ENCODE measurements around the gene RGMA. TPM values are rescaled to one million over a fixed set of nuclear protein-coding genes. Genes with fewer than 3 reads are reported as not detected.

The RGMA gene, protein sequence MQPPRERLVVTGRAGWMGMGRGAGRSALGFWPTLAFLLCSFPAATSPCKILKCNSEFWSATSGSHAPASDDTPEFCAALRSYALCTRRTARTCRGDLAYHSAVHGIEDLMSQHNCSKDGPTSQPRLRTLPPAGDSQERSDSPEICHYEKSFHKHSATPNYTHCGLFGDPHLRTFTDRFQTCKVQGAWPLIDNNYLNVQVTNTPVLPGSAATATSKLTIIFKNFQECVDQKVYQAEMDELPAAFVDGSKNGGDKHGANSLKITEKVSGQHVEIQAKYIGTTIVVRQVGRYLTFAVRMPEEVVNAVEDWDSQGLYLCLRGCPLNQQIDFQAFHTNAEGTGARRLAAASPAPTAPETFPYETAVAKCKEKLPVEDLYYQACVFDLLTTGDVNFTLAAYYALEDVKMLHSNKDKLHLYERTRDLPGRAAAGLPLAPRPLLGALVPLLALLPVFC
- under 1 TPM; 0.11 to 0.14 TPM for total RNA-seq

DNA sequence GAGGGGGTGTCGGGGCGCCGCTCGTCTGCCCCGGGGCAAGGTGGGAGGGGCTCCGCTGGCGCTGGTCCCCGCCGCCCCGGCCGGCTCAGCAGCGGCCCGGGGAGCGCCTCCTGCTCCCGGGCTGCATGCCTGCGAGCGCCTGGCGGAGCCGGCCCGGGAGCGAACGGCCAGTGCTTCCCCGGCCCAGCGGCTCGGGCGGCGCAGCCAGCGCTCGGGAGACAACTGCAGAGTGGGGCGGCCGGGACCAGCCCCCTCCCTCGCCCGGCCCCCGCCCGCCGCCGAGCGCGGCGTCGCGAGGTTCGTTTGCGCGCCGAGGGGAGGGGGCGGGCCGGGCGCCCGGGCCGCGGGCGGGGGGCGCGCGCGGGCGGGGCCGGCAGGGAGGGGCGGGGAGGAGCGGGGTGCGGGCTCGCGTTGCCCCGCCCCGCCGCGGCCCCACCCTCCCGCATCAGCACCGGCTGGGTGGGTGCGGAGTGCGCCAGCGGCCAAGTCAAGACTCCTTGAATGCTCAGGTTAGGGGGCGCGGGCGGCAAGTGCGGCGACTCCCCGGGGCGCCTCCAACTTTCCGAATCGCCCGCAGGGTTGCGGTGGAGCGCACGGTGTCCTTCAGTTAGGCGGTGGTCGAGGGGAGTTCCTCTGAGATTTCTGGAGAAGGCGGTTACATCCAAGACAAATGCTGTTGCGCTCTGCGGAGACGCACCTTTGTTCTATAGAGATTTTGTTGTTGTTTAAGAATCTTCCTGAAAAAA lies at the start of gene RGMA:
TSS of gene RGMA (minus strand) at position 231 of the 746 bp plus-strand sequence. CDS start 279 bp downstream, outside the sequence.
- Mint-ChIP-seq H3K9me3 (ENCODE audit: low read depth) (no peaks in the 10 kb centered on the region), H3K4me3 (peak within 1 kb of the TSS; percentile 64), H3K4me1 (peaks cover 13% of the 10 kb centered on the region), H3K36me3 (ENCODE audit: low read depth) (no peaks in the 10 kb centered on the region), H3K27ac (no peak within 1 kb of the TSS), H3K27me3 (peaks cover 48% of the 10 kb centered on the region)
- POLR2A ChIA-PET: no interaction called here
- ATAC-seq: peak; percentile 25
- peak; percentile 26 for DNase-seq
- CTCF ChIA-PET: interaction anchor here (0.7 to 2.5 kb wide), 8 partner anchors 13 to 1031 kb away, joined by 3 to 21 read pairs (median 6); no protein-coding TSS in a partner anchor
- intact Hi-C loops (cut with DNase I, micrococcal nuclease): loop anchor here in 1 of 2 experiments (1.0 to 10.0 kb wide), 4 partner anchors 148 to 1031 kb away; no protein-coding TSS in a partner anchor

DNA sequence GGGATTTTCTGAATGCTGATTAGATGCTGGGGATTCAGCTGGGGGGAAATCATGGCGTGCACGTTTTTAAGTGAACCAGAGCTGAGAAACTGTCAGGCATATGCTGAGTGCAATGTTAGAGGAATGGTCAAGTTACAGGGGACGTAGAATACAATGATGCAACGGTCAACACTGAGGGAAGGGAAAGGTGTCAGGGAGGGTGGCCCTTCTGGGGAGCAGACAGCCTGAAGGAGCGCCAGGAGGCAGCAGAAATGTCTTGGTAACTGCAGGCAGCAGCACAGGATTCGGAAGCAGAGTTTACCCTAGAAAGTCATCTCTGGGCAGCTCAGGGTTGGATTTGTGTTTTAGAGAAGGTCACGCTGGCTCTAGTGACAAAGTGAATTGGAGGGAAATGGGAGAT lies 47.6 kb upstream of the RGMA start:
- no peaks in the 10 kb centered on the region for H3K27me3 Mint-ChIP-seq
- no peaks in the 10 kb centered on the region for H3K36me3 Mint-ChIP-seq (ENCODE audit: low read depth)
- H3K4me1 Mint-ChIP-seq: peaks cover 4% of the 10 kb centered on the region
- H3K9me3 Mint-ChIP-seq (ENCODE audit: low read depth): no peaks in the 10 kb centered on the region
- no peak for DNase-seq
- no peak overlapping the region for H3K27ac Mint-ChIP-seq
- no peak overlapping the region for H3K4me3 Mint-ChIP-seq
- POLR2A ChIA-PET: interaction anchor here (0.7 kb wide), 1 partner anchor 20 kb away, joined by 3 read pairs; no protein-coding TSS in a partner anchor
- CTCF ChIA-PET: interaction anchor here (0.5 kb wide), 1 partner anchor 63 kb away, joined by 3 read pairs; no protein-coding TSS in a partner anchor
- no peak for ATAC-seq
- intact Hi-C loops (cut with DNase I, micrococcal nuclease): no loop called here

DNA sequence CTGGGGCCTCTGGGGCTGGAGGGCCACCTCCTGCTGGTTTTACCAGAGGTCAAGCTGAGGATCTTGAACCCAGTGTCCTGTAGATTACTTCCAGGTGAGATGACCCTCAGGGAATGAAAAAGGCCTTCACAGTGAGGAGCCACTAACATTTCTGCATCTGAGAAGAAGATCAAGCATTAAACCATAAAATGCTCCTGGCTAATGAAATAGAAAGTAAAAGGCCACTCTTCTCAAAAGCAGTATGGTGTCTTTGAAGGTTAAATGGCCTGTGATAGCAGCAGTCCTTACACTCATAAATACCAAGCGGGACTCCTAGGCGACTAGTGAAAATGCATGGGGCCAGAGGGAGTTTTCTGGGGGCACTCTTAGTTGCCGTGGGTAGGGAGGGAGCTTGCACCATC lies 47.0 kb upstream of the RGMA start:
- ATAC-seq: no peak
- POLR2A ChIA-PET: no interaction called here
- Mint-ChIP-seq H3K9me3 (ENCODE audit: low read depth) (no peaks in the 10 kb centered on the region), H3K27me3 (no peaks in the 10 kb centered on the region), H3K27ac (no peak overlapping the region), H3K4me3 (no peak overlapping the region), H3K4me1 (no peaks in the 10 kb centered on the region), H3K36me3 (ENCODE audit: low read depth) (no peaks in the 10 kb centered on the region)
- no peak for DNase-seq
- CTCF ChIA-PET: interaction anchor here (0.6 kb wide), 1 partner anchor 24 kb away, joined by 3 read pairs; no protein-coding TSS in a partner anchor
- intact Hi-C loops (cut with DNase I, micrococcal nuclease): no loop called here

DNA sequence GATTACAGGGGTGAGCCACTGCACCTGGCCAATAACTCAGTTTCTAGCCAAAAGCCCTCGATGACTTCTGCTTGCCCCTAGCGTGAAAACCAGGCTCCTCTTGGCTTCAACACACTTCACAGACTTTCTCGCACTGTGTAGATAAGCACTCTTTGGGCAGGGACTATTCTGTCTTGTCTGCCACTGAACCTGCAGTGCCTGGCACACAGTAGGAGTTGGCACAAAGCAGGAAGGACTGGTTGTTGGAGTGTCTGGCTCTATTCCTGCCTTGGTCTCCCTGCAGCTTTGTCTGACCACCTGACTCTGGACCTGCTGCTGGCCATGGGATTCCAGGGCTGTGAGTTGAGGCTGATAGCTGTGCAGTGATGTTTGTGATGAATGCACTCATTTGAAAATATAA lies 46.4 kb upstream of the RGMA start:
- ATAC-seq: no peak
- no peak overlapping the region for H3K27ac Mint-ChIP-seq

DNA sequence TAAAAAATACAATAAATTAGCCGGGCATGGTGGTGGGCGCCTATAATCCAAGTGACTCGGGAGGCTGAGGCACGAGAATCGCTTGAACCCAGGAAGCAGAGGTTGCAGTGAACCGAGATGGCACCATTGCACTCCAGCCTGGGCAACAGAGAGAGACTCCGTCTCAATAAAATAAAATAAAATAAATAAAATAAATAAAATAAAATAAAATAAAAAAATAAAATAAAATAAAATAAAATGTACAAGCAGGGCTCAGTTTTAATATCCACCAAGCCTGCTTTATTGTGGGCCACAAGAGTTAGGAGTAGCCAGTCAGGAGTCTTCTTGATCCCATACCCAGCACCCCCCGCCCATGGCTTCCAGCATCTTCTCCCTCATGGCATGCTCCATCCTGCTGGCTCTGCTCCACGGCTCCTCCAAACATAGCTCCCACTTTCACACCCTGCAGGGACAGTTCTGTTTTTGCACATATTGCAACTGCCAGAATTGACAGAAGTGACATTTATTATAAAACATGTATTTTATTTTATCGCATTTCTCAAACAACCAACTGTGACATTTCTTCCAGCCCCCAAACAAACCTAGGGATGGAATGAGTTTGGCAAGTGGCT lies 42.6 kb upstream of the RGMA start:
- no peaks in the 10 kb centered on the region for H3K9me3 Mint-ChIP-seq (ENCODE audit: low read depth)
- ChIA-PET CTCF (interaction anchor here (0.6 kb wide), 1 partner anchor 125 kb away, joined by 3 read pairs; no protein-coding TSS in a partner anchor), POLR2A (no interaction called here)
- intact Hi-C loops (cut with DNase I, micrococcal nuclease): no loop called here
- no peaks in the 10 kb centered on the region for H3K36me3 Mint-ChIP-seq (ENCODE audit: low read depth)
- H3K27me3 Mint-ChIP-seq: no peaks in the 10 kb centered on the region
- DNase-seq (no peak), ATAC-seq (no peak)
- no peaks in the 10 kb centered on the region for H3K4me1 Mint-ChIP-seq
- no peak overlapping the region for H3K27ac Mint-ChIP-seq
- no peak overlapping the region for H3K4me3 Mint-ChIP-seq

More for the DNA sequence above, 46.4 kb upstream of the RGMA start:
- Mint-ChIP-seq H3K4me1 (no peaks in the 10 kb centered on the region), H3K36me3 (ENCODE audit: low read depth) (no peaks in the 10 kb centered on the region), H3K27me3 (no peaks in the 10 kb centered on the region), H3K9me3 (ENCODE audit: low read depth) (no peaks in the 10 kb centered on the region), H3K4me3 (no peak overlapping the region)
- DNase-seq: no peak
- CTCF ChIA-PET: interaction anchor here (0.6 kb wide), 1 partner anchor 23 kb away, joined by 3 read pairs; no protein-coding TSS in a partner anchor
- intact Hi-C loops (cut with DNase I, micrococcal nuclease): no loop called here
- POLR2A ChIA-PET: no interaction called here

DNA sequence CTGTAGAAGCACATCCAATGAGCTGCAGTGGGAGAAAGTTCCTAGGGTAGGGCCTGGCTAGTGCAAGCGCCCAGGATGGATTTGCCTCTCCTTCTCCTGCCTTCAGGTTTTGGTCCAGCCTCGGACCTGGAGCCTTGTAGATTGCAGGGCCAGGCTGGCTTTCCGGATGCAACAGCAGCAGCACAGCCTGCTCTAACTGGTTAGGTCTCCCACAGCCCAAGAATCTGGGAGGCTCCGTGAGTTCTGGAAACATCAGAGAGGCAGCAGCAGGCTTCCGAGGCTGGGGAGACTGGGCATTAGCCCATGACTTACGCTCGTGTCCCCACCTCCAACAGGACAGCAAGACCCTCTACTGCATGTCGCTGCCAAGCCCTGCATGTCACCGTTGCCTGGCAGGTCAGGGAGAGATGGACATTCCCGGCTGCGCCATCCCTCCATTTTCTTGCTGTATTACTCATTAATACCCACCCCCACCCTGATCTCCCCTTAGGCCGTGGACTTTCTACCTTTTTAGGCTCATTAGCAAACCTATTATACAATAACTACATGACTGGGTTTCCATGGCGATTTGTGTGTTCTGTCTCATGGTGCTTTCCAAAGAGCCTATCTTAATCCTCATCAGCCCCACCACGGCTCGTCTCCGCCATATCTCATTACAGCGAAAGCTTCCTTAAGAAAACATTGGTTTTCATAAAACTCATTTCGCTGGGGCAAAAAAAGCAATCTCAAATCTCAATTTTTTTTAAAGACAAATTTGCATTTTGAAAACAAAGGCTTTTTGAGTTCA lies 40.9 kb upstream of the RGMA start:
- H3K4me3 Mint-ChIP-seq: no peak overlapping the region
- DNase-seq: no peak
- no peaks in the 10 kb centered on the region for H3K4me1 Mint-ChIP-seq
- H3K36me3 Mint-ChIP-seq (ENCODE audit: low read depth): no peaks in the 10 kb centered on the region
- no peak overlapping the region for H3K27ac Mint-ChIP-seq
- ChIA-PET CTCF (no interaction called here), POLR2A (no interaction called here)
- H3K27me3 Mint-ChIP-seq: no peaks in the 10 kb centered on the region
- H3K9me3 Mint-ChIP-seq (ENCODE audit: low read depth): no peaks in the 10 kb centered on the region
- no peak for ATAC-seq
- intact Hi-C loops (cut with DNase I, micrococcal nuclease): no loop called here

DNA sequence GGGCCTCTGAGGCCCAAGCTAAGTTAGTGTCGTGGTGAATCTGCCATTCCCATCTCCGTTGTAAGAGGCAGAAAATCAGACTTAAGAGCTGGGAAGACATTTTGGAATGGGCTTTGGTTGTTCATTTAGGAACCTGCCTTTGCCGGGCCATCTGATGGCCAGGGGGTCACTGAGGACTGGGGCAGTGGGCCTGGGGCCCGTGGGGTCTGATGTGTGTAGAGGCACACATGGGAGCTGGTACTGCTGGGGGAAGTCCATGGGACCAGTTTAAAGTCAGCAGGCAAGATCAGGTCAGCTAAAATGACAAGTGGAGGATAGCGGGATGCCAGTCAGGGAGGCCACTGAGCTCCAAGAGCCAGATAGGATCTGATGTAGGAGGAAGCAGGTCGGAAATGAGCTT lies 38.3 kb upstream of the RGMA start:
- no peaks in the 10 kb centered on the region for H3K27me3 Mint-ChIP-seq
- no peaks in the 10 kb centered on the region for H3K4me1 Mint-ChIP-seq
- no peaks in the 10 kb centered on the region for H3K36me3 Mint-ChIP-seq (ENCODE audit: low read depth)
- ATAC-seq (no peak), DNase-seq (no peak)
- H3K9me3 Mint-ChIP-seq (ENCODE audit: low read depth): no peaks in the 10 kb centered on the region
- no peak overlapping the region for H3K4me3 Mint-ChIP-seq
- POLR2A ChIA-PET: no interaction called here
- intact Hi-C loops (cut with DNase I, micrococcal nuclease): no loop called here
- H3K27ac Mint-ChIP-seq: no peak overlapping the region
- CTCF ChIA-PET: interaction anchor here (2.3 kb wide), 1 partner anchor 11 kb away, joined by 7 read pairs; no protein-coding TSS in a partner anchor

DNA sequence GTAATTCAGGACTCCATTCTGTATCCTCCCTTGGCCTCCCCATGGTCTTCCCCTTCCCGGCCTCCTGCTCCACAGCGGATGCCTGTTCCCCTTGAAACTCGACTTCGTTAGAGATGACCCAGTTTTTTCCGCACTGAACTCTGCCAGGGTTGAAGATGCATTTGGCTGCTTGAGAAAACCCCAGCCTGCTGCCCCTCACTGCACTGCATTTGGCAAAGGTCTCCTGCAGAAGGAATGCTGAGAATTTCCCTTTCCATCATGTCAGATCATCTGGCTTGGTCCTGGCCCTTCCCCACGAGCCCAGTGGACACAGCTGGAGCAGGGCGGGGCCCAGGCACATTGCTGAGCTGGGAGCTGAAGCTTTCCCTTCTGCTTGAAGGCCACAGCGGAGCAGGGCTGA lies 37.6 kb upstream of the RGMA start:
- Mint-ChIP-seq H3K36me3 (ENCODE audit: low read depth) (no peaks in the 10 kb centered on the region), H3K4me3 (no peak overlapping the region), H3K9me3 (ENCODE audit: low read depth) (no peaks in the 10 kb centered on the region), H3K27me3 (no peaks in the 10 kb centered on the region), H3K4me1 (no peaks in the 10 kb centered on the region), H3K27ac (no peak overlapping the region)
- no peak for DNase-seq
- ATAC-seq: no peak
- intact Hi-C loops (cut with DNase I, micrococcal nuclease): no loop called here
- ChIA-PET POLR2A (no interaction called here), CTCF (interaction anchor here (2.3 kb wide), 1 partner anchor 12 kb away, joined by 7 read pairs; no protein-coding TSS in a partner anchor)

DNA sequence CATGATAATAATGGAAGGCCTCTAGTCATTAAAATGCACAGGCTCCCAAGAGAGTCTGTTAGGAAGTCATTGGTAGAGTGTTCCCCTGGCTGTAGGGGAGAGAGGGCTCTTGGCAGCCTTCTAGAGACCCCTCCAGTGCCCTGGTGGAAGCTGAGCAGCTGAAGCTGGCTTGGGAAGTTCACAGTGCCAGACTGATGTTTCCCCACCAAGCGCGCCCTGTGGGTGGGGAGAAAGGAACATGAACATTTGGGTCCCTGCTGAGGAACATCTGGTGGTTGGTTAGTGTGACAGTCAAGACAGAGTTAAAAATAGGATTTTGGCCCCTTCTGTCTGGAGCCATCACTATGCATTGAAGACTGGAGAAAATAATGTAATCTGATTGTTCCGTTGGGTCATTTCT lies 37.1 kb upstream of the RGMA start:
- CTCF ChIA-PET: no interaction called here
- no peaks in the 10 kb centered on the region for H3K4me1 Mint-ChIP-seq

DNA sequence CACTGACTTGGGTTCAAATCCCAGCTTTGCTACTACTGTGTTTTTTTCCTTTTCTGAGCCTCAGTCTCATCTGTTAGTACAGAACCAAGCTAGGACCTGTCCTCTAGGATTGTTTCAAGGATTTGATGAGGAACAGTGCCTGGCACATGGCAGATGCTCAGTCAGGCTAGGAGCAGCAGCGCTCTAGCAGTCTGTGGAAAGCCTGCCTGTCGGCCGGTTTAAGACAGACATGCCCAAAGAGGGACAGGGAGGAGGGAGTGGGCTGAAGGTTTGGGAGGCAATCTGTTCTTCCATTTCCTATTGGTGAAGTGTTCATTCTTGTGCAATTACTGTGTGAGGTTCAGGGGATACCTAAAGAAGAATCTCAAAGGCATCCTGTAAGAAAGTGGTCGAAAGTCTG lies 35.1 kb upstream of the RGMA start:
- Mint-ChIP-seq H3K27ac (no peak overlapping the region), H3K27me3 (no peaks in the 10 kb centered on the region), H3K4me3 (no peak overlapping the region), H3K4me1 (peaks cover 2% of the 10 kb centered on the region), H3K9me3 (ENCODE audit: low read depth) (no peaks in the 10 kb centered on the region), H3K36me3 (ENCODE audit: low read depth) (no peaks in the 10 kb centered on the region)
- POLR2A ChIA-PET: no interaction called here
- no peak for ATAC-seq
- intact Hi-C loops (cut with DNase I, micrococcal nuclease): no loop called here
- DNase-seq: no peak
- CTCF ChIA-PET: interaction anchor here (0.7 to 1.3 kb wide), 4 partner anchors 17 to 288 kb away, joined by 3 read pairs; no protein-coding TSS in a partner anchor

More for the DNA sequence above, 37.1 kb upstream of the RGMA start:
- H3K9me3 Mint-ChIP-seq (ENCODE audit: low read depth): no peaks in the 10 kb centered on the region
- no peaks in the 10 kb centered on the region for H3K27me3 Mint-ChIP-seq
- DNase-seq: no peak
- H3K27ac Mint-ChIP-seq: no peak overlapping the region
- H3K4me3 Mint-ChIP-seq: no peak overlapping the region
- intact Hi-C loops (cut with DNase I, micrococcal nuclease): no loop called here
- POLR2A ChIA-PET: no interaction called here
- H3K36me3 Mint-ChIP-seq (ENCODE audit: low read depth): no peaks in the 10 kb centered on the region
- ATAC-seq: no peak

Measured in activated CD4-positive, alpha-beta T cell treated with anti-CD3 and anti-CD28 coated beads for 36 hours (primary cell).